T-cell (primary cell): ENCODE measurements around the gene TCF7L1. TPM values are rescaled to one million over a fixed set of nuclear protein-coding genes. Genes with fewer than 3 reads are reported as not detected.
"Not testable (repeated sequence)": the region's sequence is repeated elsewhere in the genome, so short reads cannot be mapped to it uniquely, and the experiment has no call there.

ENCODE experiments used
- ATAC-seq, 4 experiments: fragments of 200-7000 bp in 3 of 4; fragments of 150-1000 bp in 1 of 4; cut with Tn5 transposase; replicated peaks in 1 of 4; 1 replicate in 3 of 4; 2 replicates in 1 of 4; pipeline ENCODE4 v1.10.0; 2021; ENCODE audit warnings: moderate library complexity in 3 of 4, mild to moderate bottlenecking in 2 of 4, moderate number of reproducible peaks in 1 of 4
- CTCF ChIA-PET, 2 donors: fragments of 300-600 bp; sonication (Branson Sonifier 250); formaldehyde crosslinking; loops; one replicate each; lab custom pipeline; 2022; ENCODE audit warnings: antibody characterized with exemption in 2 of 2; lab: Charles Lee
- POLR2A ChIA-PET, 2 donors: fragments of 300-600 bp; sonication (Branson Sonifier 250); formaldehyde crosslinking; loops; one replicate each; lab custom pipeline; 2022; ENCODE audit warnings: antibody characterized with exemption in 2 of 2; lab: Charles Lee
- DNase-seq, 35 experiments: peaks; one replicate each; pipeline versions ENCODE4 v3.0.0 to v3.0.0-alpha.2; 2013 to 2023
- H3K27ac ChIP-seq: one replicate; pipeline ENCODE4 v1.5.1; 2013; ENCODE audit warnings: low read length
- H3K27me3 ChIP-seq, 2 experiments: replicated peaks in 1 of 2; 1 replicate in 1 of 2; 2 replicates in 1 of 2; pipeline versions ENCODE4 v1.6.1 to v1.7.0; 2013; ENCODE audit warnings: low read length in 1 of 2, mixed read lengths in 1 of 2; ENCODE audit not compliant: control insufficient read depth in 2 of 2, insufficient read depth in 2 of 2; ENCODE audit errors: extremely low read depth in 1 of 2
- H3K36me3 ChIP-seq, 2 donors: 1 replicate in 1 of 2; 2 replicates in 1 of 2; pipeline versions ENCODE4 v1.6.1 to v1.7.0; 2013; ENCODE audit warnings: low read length in 1 of 2; ENCODE audit not compliant: control insufficient read depth in 2 of 2, insufficient read depth in 1 of 2; ENCODE audit errors: extremely low read depth in 1 of 2
- H3K4me1 ChIP-seq, 2 experiments: 1 replicate in 1 of 2; 2 replicates in 1 of 2; pipeline versions ENCODE4 v1.6.1 to v1.7.0; 2013; ENCODE audit warnings: low read length in 2 of 2, mixed read lengths in 1 of 2; ENCODE audit not compliant: insufficient read depth in 2 of 2, control insufficient read depth in 1 of 2; ENCODE audit errors: extremely low read depth in 1 of 2
- H3K4me3 ChIP-seq, 2 donors: 1 replicate in 1 of 2; 2 replicates in 1 of 2; pipeline versions ENCODE4 v1.5.1 to v1.7.0; 2013; ENCODE audit warnings: mild to moderate bottlenecking in 2 of 2, low read length in 1 of 2, moderate library complexity in 1 of 2; ENCODE audit not compliant: control insufficient read depth in 1 of 2; ENCODE audit errors: extremely low read depth in 1 of 2
- H3K9me3 ChIP-seq: 2 replicates; pipeline ENCODE4 v1.7.0; 2013
- H3K27ac Mint-ChIP-seq, 2 donors: one replicate each; pipeline ENCODE4 v1.8.0; 2020 to 2021; ENCODE audit warnings: mild to moderate bottlenecking in 2 of 2, mixed read lengths in 2 of 2
- H3K27me3 Mint-ChIP-seq, 2 donors: one replicate each; pipeline ENCODE4 v1.8.0; 2021 to 2022; ENCODE audit warnings: mixed read lengths in 2 of 2
- H3K36me3 Mint-ChIP-seq: one replicate; pipeline ENCODE4 v1.8.0; 2021; ENCODE audit warnings: mixed read lengths
- H3K4me1 Mint-ChIP-seq, 3 donors: one replicate each; pipeline ENCODE4 v1.8.0; 2020 to 2022; ENCODE audit warnings: mixed read lengths in 3 of 3, mild to moderate bottlenecking in 1 of 3
- H3K4me3 Mint-ChIP-seq, 3 donors: one replicate each; pipeline ENCODE4 v1.8.0; 2020 to 2022; ENCODE audit warnings: mild to moderate bottlenecking in 3 of 3, mixed read lengths in 3 of 3, moderate library complexity in 3 of 3
- H3K9me3 Mint-ChIP-seq, 3 donors: one replicate each; pipeline ENCODE4 v1.8.0; 2020 to 2022; ENCODE audit warnings: mixed read lengths in 3 of 3
- WGBS: methylation state at CpG from one replicate; pipeline ENCODE4 v1.1.5; 2013; ENCODE audit warnings: missing lambda C conversion rate; ENCODE audit not compliant: insufficient coverage; 5-methylcytosine and 5-hydroxymethylcytosine counted together
- total RNA-seq, 35 experiments: library from RNA in 6 of 35; stranded (reverse) in 6 of 35; fragments of 120-200 nt in 1 of 35; gene quantifications; one replicate each; pipeline versions ENCODE4 v1.2.1 to v1.2.4 and lab custom pipeline; 2013 to 2026

The TCF7L1 gene
- total RNA-seq, 5 donors from 2014 or later (not counting 1 experiment from before 2014, with no cell fraction given) = 0.07 to 0.16 (median 0.15) TPM; not detected in 2

- Histone ChIP-seq H3K9me3 (no peaks in the 10 kb centered on the region), H3K36me3 (peaks cover 3 to 68% of the 10 kb centered on the region in 2 donors), H3K27ac (peak overlapping the region; percentile 40), H3K4me1 (peaks cover 52 to 74% of the 10 kb centered on the region in 2 experiments), H3K4me3 (no peak overlapping the region), H3K27me3 (no peaks in the 10 kb centered on the region)
- Mint-ChIP-seq H3K4me3 (peak overlapping the region; percentile 94 to 99 (median 97)), H3K9me3 (no peaks in the 10 kb centered on the region), H3K36me3 (peaks cover 74% of the 10 kb centered on the region), H3K27ac (peak overlapping the region; percentile 81 to 100), H3K4me1 (peaks cover 70 to 93% (median 79%) of the 10 kb centered on the region in 3 donors), H3K27me3 (no peaks in the 10 kb centered on the region)
- 68% methylated on average over 4 of the region's 9 CpGs for WGBS
- DNase-seq (no peak), ATAC-seq (no peak)
- POLR2A ChIA-PET = interaction anchor here (0.5 to 0.6 kb wide), 2 partner anchors 237 to 833 kb away, joined by 3 to 4 read pairs; no protein-coding TSS in a partner anchor
- CTCF ChIA-PET = interaction anchor here in 1 of 2 donors (0.7 kb wide), 1 partner anchor 14 kb away, joined by 3 read pairs; no protein-coding TSS in a partner anchor
Observed at GRCh38 chr2:85323351-85323987, 190.3 kb downstream of the TCF7L1 start.

- Mint-ChIP-seq H3K27ac (peak overlapping the region; percentile 81 to 100), H3K36me3 (peaks cover 69% of the 10 kb centered on the region), H3K4me3 (peak overlapping the region; percentile 94 to 99 (median 97)), H3K4me1 (peaks cover 70 to 93% (median 78%) of the 10 kb centered on the region in 3 donors)
- Histone ChIP-seq H3K27ac (peak overlapping the region; percentile 40), H3K4me1 (peaks cover 56 to 69% of the 10 kb centered on the region in 2 experiments), H3K36me3 (peaks cover 3 to 63% of the 10 kb centered on the region in 2 donors)
- not testable (repeated sequence) for H3K9me3 ChIP-seq, H3K4me3 ChIP-seq, H3K27me3 Mint-ChIP-seq, ATAC-seq, H3K27me3 ChIP-seq, H3K9me3 Mint-ChIP-seq, DNase-seq
- ChIA-PET CTCF (interaction anchor here (0.6 to 0.7 kb wide), 3 partner anchors 10 to 853 kb away, joined by 3 to 4 read pairs (median 4); no protein-coding TSS in a partner anchor), POLR2A (interaction anchor here in 1 of 2 donors (0.6 kb wide), 2 partner anchors 16 to 237 kb away, joined by 3 read pairs; no protein-coding TSS in a partner anchor)
- WGBS = 80% methylated on average over 1 of the region's 11 CpGs
Observed at GRCh38 chr2:85323988-85324367, 190.8 kb downstream of the TCF7L1 start.

GRCh38 chr2:85324639-85325465, 191.7 kb downstream of the TCF7L1 start:
- Histone ChIP-seq H3K4me3 (peak overlapping the region; percentile 84 to 95), H3K9me3 (no peaks in the 10 kb centered on the region), H3K27me3 (no peaks in the 10 kb centered on the region), H3K36me3 (peaks cover 3 to 56% of the 10 kb centered on the region in 2 donors), H3K4me1 (peaks cover 56 to 61% of the 10 kb centered on the region in 2 experiments), H3K27ac (no peak overlapping the region)
- WGBS = 10% methylated on average over 4 of the region's 10 CpGs
- CTCF ChIA-PET = interaction anchor here (0.6 to 1.0 kb wide), 4 partner anchors 9 to 852 kb away, joined by 3 to 4 read pairs (median 4); no protein-coding TSS in a partner anchor
- Mint-ChIP-seq H3K27ac (peak overlapping the region; percentile 99 to 100), H3K27me3 (no peaks in the 10 kb centered on the region), H3K4me1 (peaks cover 65 to 91% (median 74%) of the 10 kb centered on the region in 3 donors), H3K9me3 (no peaks in the 10 kb centered on the region), H3K4me3 (peak overlapping the region; percentile 94 to 99 (median 97)), H3K36me3 (peaks cover 64% of the 10 kb centered on the region)
- DNase-seq (no peak), ATAC-seq (no peak)
- POLR2A ChIA-PET = interaction anchor here (0.5 to 0.6 kb wide), 3 partner anchors 17 to 237 kb away, joined by 3 to 4 read pairs (median 3); no protein-coding TSS in a partner anchor

GRCh38 chr2:85325466-85325811, 192.2 kb downstream of the TCF7L1 start:
- peak overlapping the region; percentile 97 for H3K27ac ChIP-seq
- H3K9me3 Mint-ChIP-seq = no peaks in the 10 kb centered on the region
- peak overlapping the region; percentile 99 to 100 for H3K27ac Mint-ChIP-seq
- WGBS = 20% methylated on average over 2 of the region's 9 CpGs
- peaks cover 54 to 55% of the 10 kb centered on the region in 2 experiments for H3K4me1 ChIP-seq
- DNase-seq (no peak), ATAC-seq (no peak)
- H3K27me3 ChIP-seq = no peaks in the 10 kb centered on the region
- peaks cover 58% of the 10 kb centered on the region for H3K36me3 Mint-ChIP-seq
- POLR2A ChIA-PET = no interaction called here
- H3K4me3 Mint-ChIP-seq = peak overlapping the region; percentile 94 to 99 (median 97)
- H3K4me3 ChIP-seq = peak overlapping the region; percentile 84 to 95
- no peaks in the 10 kb centered on the region for H3K27me3 Mint-ChIP-seq
- no peaks in the 10 kb centered on the region for H3K9me3 ChIP-seq
- CTCF ChIA-PET = interaction anchor here in 1 of 2 donors (1.0 kb wide), 1 partner anchor 399 kb away, joined by 3 read pairs; no protein-coding TSS in a partner anchor
- peaks cover 3 to 50% of the 10 kb centered on the region in 2 donors for H3K36me3 ChIP-seq
- H3K4me1 Mint-ChIP-seq = peaks cover 59 to 85% (median 68%) of the 10 kb centered on the region in 3 donors

GRCh38 chr2:85326406-85327159, 193.4 kb downstream of the TCF7L1 start:
- Mint-ChIP-seq H3K27me3 (no peaks in the 10 kb centered on the region), H3K36me3 (peaks cover 47% of the 10 kb centered on the region), H3K4me1 (peaks cover 48 to 74% (median 56%) of the 10 kb centered on the region in 3 donors), H3K4me3 (peak overlapping the region; percentile 94 to 99 (median 97)), H3K9me3 (no peaks in the 10 kb centered on the region), H3K27ac (peak overlapping the region; percentile 99 to 100)
- WGBS = 2% methylated on average over 23 of the region's 32 CpGs
- ATAC-seq = peak; percentile 18 to 31 (median 28)
- POLR2A ChIA-PET = interaction anchor here (0.5 to 2.0 kb wide), 7 partner anchors 7 to 261 kb away, joined by 3 to 9 read pairs (median 4); partner anchors contain the start of genes ELMOD3 (in 2 of the 2) and RETSAT (in 2 of the 2)
- CTCF ChIA-PET = interaction anchor here (0.5 to 1.4 kb wide), 8 partner anchors 10 to 225 kb away, joined by 3 to 8 read pairs (median 4); partner anchors contain the start of gene ELMOD3 (in 1 of the 2)
- H3K27ac ChIP-seq = peak overlapping the region; percentile 97
- no peaks in the 10 kb centered on the region for H3K9me3 ChIP-seq
- H3K4me3 ChIP-seq = peak overlapping the region; percentile 84 to 95
- peak in 28 of 35 experiments; percentile 11 to 68 (median 34) for DNase-seq
- H3K27me3 ChIP-seq = no peaks in the 10 kb centered on the region
- peaks cover 3 to 38% of the 10 kb centered on the region in 2 donors for H3K36me3 ChIP-seq
- H3K4me1 ChIP-seq = peaks cover 43 to 48% of the 10 kb centered on the region in 2 experiments
